GM19099 (cell line): Measurements from ENCODE around the gene HBS1L.

Source experiments
- POLR2A ChIP-seq: IDR thresholded peaks from 3 replicates; pipeline ENCODE4 v1.6.1; 2011; ENCODE audit warnings: low read depth; ENCODE audit not compliant: insufficient read length; ENCODE audit errors: extremely low read depth

Gene HBS1L

DNA sequence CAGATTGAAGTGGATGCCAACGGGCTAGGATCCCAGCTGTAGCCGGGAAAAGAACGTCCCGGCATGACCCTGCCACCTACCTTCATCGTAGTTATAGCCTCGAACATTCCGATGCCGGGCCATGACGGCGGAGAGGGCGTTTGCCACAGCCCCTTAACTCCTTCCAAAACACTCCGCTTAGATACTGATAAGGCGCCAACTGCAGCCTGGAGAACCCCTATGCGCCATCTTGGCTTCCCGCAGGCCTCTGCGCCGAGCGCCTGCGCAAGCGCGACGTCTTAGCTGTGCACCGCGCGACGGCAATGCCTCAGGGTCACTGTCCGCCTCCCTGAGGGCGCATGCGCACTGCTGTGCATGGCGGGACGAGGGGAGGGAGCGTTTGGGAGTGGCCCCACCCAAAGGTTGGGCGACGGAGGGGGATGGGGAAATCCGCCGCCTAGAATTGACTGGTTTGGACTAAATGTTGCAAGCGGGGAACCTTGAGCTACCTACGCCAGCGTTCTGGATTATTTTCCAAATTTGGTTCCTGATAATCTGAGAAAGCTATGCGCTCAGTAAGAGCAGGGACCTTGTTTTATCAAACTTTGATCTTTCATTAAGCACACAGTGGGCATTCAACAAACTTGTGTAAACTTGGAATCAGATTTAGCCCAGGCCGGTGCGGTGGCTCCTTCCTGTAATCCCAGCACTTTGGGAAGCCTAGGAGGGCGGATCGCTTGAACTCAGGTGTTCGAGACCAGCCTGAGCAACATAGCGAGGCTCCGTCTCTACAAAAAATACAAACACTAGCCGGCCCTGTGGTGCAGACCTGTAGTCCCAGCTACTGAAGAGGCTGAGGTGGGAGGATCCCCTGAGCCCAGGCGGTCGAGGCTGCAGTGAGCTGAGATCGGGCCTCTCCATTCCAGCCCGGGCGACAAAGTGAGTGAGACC is at the start of gene HBS1L:
HBS1L (minus strand) TSS at position 254 of the 930 bp plus-strand sequence; CDS start at position 123, 131 bp downstream.
- TF ChIP-seq POLR2A: peak; percentile 94

DNA sequence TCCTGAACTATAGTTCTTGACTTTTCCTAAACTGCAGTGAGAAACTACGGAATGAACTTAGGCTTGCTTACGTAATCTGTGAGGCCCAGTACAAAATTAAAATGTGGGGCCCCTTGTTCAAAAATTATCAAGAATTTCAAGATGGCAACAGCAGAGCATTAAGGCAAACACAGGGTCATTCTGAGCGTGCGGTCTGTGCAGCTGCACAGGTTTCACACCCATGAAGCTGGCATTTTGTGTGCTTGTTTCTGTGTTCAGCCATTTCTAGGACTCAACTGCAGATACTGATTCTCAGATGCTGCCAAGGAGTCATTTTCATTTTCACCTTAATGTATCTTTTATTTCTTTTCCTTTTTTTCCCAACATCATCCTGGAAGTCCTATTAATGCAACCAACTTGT is 49.6 kb upstream of the HBS1L start:
- TF ChIP-seq POLR2A: no peak

DNA sequence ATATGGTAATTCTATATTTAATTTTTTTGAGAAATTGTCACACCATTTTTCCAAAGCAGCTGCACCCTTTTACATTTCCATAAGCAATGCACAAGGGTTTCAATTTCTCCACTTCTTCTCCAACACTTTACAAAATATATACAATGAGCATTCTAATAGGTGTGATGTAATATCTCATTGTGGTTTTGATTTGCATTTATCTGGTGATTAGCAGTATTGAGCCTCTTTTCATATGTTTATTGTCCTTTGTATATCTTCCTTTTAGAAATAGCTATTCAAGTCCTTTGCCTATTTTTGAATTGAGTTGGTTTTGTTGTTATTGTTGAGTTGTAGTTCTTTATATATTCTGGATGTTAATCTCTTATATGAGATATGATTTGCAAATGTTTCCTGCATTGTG is 47.6 kb upstream of the HBS1L start:
- no peak for TF ChIP-seq POLR2A

DNA sequence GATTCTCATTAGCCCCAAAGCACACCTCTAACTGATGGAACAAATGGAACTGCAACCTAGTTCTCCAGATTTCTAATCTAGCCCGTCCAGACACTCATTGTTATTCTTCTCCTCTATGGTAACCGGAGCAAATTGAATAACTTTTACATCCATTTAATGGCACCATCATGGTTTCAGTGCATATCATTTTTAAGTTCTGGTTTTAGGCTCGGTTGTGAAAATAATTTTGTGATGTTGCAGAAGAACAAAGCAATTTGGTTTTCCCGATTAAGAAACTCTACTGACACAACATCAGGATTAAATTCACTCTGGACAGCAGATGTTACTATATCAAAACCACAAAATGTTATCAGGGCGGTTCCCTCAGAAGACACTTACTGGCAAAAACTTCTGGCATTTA is 42.5 kb upstream of the HBS1L start:
- no peak for TF ChIP-seq POLR2A

GRCh38 chr6:135096403-135097130 is 41.9 kb upstream of the HBS1L start:
- TF ChIP-seq POLR2A: no peak

DNA sequence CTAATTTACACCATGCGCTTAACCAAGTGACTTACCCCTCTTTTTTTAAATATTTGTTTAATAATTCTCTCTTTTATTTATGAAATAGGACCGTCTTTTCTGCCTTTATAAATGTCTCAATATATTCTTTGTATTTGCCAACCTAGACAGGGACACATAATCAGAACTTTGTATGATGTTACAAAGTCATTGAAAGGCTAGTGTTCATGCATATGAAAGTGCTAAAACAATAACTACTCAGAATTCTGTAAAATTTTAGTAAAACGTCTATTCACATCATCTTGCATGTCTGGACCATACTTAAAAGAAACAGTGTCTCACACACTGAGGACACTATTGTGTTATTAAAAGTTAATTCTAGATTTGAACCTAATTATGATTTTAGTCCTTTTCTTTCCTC is 41.1 kb upstream of the HBS1L start:
- TF ChIP-seq POLR2A: no peak

DNA sequence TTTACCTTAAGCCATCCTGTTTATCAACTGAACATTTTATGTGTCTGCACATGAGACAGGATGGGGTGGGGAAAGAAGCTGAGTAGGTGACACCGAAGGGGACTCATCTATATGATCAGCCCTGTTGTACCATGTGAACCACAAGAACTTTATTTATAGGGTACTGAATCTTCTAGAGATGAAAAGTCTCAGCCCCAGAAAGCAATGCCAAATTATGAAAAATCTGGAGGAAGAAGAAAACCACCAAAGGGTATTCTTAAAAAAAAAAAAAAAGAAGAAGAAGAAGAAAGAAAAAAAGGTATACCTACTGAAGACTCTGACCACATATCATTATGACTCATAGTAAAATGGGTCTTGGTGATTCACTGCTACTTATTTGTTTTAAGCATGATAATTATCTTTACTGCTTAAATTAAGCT is 39.8 kb upstream of the HBS1L start:
- no peak for TF ChIP-seq POLR2A

DNA sequence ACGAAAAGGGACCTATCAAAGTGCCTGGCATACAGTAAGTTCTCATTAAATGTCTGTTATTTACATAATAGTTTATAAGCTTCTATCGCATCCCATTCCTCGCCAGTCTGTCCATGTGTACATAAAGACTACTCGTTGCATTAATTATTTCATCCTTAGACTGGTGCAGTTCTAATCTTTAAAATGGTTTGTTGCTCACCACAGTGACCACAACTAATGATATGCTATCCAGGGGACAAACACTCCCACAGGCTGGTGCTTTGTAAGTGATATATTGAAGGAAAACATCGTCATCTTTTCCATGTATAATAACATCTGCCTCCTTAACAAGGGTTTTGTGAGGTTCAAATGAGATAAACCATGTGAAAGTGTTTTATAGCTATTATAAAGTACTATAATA is 39.0 kb upstream of the HBS1L start:
- no peak for TF ChIP-seq POLR2A

DNA sequence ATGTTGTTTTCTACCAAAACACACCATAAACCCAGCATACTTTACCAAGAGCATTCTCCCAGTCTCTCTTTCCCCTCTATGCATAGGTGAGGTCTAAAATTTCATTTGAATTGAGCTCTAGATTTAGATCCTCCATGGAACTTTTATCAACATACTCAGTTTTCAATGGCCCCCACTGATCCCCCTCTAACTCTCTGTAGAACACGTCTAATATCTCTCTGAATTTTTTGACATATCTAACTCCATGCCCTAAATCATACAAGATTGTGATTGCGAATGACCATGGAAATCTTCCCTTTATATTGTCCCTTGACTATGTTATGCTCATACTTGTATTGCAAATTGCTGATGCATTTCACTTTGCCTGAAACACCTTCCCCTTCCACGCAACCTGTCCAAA is 38.1 kb upstream of the HBS1L start:
- TF ChIP-seq POLR2A: no peak

DNA sequence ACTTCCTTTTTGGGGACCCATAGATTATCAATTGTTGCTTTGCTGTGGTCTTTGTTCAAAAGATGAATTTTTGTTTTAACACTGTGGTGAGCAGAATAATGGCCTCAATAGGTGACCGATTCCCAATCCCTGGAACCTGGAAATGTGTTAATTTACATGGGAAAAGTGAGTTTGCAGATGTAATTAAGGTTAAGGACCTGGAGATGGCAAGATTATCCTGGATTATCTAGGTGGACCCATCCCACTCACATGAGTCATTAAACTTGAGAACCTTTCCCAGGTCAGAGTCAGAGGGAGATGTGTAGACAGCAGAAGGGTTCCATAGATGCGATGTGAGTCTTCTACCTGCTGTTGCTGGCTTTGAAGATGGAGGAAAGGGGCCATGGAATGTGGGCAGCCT is 36.2 kb upstream of the HBS1L start:
- no peak for TF ChIP-seq POLR2A

GRCh38 chr6:135089901-135090300 is 35.3 kb upstream of the HBS1L start:
- no peak for TF ChIP-seq POLR2A

GRCh38 chr6:135088818-135089809 is 34.5 kb upstream of the HBS1L start:
- TF ChIP-seq POLR2A: no peak

DNA sequence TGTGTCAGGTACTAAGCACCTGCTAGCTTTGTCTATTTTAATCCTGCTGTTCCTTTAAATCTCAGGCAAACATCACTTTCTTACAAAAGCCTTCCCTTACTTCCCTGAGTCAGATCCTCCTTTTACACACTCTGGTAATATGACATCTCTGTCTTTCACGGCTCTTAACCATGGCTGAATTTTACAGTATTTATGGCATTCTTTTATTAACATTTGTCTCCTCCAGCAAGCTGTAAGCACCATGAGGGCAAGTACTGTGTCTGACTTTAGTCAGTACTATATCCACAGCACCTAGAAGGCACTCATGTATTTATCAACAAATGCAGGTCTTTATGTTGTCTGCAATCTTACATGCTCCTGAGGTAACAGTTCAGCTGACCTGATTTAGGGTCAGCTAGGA is 33.7 kb upstream of the HBS1L start:
- no peak for TF ChIP-seq POLR2A

- TF ChIP-seq POLR2A: peak; percentile 21
Measured at GRCh38 chr6:135087803-135088202, 33.2 kb upstream of the HBS1L start.

DNA sequence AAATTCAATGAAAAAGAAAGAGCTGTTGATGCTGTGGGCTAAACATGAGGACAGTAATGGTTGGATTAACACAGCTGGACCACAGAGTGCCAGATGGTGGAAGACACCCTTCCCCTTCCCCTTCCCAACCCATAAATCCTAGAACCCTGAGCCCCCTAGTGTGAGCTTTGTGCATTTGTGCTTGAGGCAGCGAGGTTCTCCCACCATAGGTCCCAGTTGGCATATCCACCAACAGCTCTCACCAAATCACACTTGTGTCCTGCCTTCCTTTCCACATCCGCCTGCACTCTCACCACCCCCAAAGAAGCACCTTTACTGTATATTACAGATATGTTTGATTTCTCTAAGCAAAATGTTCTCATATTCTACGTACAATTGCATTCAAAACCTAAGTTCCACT is 32.8 kb upstream of the HBS1L start:
- TF ChIP-seq POLR2A: no peak

DNA sequence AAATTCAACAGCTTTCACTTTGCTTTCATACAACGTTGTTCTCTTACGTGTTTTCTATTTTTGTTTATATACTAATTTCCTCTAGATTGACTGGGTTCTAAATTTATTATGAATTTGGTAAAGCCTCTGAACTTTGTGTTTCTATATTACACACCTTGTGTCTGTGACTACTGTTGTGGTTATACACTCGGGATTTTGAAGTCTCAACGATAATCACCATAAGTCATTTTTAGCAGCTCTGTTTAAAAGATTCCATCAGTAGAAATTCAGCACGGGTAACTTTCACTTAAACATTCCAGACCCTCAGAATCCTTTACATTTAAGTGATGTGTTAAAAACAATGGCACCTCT is 31.8 kb upstream of the HBS1L start:
- no peak for TF ChIP-seq POLR2A
